GM21381 (cell line): ENCODE data around the gene SNF8.

ENCODE experiments used
- ATAC-seq: cut with Tn5 transposase; IDR thresholded peaks from one replicate; pipeline ENCODE4 v1.9.1; 2021; ENCODE audit warnings: mild to moderate bottlenecking, moderate library complexity; ENCODE audit not compliant: unreplicated experiment

SNF8 gene

DNA sequence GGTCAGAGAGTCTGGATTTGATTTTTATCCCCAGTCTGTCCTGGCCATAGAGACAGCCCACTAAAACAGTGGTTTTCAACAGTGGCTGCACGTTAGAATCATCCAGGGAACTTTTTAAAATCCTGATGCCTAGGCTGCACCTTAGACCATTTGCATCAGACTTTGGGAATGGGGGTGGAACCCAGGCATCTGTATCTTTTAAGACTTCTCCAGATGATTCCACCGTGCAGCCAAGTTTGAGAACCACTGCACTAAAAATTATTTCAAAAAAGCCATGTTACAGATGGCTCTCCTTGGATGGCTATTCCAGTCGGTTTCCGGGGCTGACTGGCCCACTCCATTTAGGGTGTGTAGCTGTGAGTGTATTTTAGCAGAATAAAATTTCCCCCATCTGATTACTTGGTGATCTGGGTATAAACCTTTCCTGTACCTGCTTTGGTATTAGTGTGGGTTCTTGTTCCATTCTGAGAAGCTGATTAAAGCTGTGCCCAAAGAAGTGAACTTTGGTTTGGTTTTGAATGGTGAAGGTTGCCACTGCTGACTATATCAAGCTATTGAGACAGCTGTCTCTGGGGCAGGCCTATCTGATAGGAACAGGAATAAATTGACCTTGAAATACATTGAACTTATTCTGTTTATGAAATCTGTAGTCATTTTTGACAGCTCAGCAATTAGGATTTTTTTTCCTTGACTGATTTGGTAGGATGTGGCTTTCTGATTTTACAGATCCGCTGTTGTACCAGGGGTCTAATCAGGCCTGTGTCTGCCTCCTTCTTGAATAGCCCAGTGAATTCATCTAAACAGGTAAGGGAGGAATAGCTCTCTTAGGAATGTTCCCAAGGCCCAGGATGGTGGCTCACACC is 50.8 kb downstream of the SNF8 start:
- ATAC-seq = no peak

GRCh38 chr17:48892940-48893645 is 51.5 kb downstream of the SNF8 start:
- ATAC-seq = no peak

GRCh38 chr17:48890086-48890485 is 54.6 kb downstream of the SNF8 start:
- no peak for ATAC-seq

DNA sequence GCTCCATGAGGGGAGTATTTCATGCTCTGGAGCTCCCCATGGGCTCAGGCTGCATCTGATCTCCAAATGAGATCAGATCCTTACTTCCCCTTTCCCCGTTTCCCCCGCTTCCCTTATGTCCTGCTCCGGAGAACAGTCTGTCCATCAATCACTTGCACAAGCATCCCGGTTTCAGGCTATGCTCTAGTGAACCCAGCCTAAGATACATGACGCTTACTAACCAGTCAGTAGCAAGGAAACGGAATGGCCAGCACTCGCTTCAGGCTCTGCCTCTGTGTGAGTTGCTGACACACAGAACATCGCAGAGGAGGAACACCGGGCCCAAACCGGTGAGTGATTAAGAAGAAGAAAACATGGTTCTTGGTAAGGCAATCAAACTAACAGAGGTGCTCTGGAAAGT is 61.5 kb downstream of the SNF8 start:
- ATAC-seq = no peak

DNA sequence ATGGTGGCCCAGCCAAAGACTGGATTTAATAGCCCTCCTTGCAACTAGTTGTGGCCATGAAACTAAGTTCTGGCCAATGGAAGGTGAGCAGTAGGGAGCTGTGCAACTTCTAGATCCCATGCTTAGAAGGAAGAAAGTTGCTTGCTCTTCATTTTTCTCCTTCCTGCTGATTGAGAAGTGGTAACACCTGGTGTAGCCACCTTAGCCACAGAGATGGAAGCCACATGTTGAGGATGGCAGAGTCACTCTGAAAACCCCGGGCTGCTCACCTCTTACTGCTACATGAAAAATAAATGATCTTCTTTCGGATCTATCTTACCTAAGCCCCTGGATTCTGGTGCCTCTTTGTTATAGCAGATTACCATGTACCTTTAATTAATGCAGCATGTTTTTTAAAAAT is 62.4 kb downstream of the SNF8 start:
- ATAC-seq = no peak
